Activated CD8-positive, alpha-beta T cell treated with anti-CD3 and anti-CD28 coated beads, Interleukin-2, amount 10 ng/mL, durations not matched to agents 7 days and 5 days (primary cell): ENCODE data around the gene LRMDA. TPM values are rescaled to one million over a fixed set of nuclear protein-coding genes. Genes with fewer than 3 reads are reported as not detected.

ENCODE experiments used
- ATAC-seq: fragments of 150-1000 bp; cut with Tn5 transposase; one replicate; pipeline ENCODE4 v1.10.0; 2021; ENCODE audit warnings: moderate library complexity
- CTCF ChIA-PET: fragments of 350-600 bp; sonication (Branson Sonifier 250); formaldehyde crosslinking; loops from one replicate; lab custom pipeline; 2021; ENCODE audit warnings: antibody characterized with exemption; lab: Charles Lee
- POLR2A ChIA-PET: fragments of 350-600 bp; sonication (Branson Sonifier 250); formaldehyde crosslinking; loops from one replicate; lab custom pipeline; 2021; ENCODE audit warnings: antibody characterized with exemption; lab: Charles Lee
- DNase-seq: peaks from one replicate; pipeline ENCODE4 v3.0.0-alpha.2; 2020
- H3K27ac Mint-ChIP-seq: one replicate; pipeline ENCODE4 v1.8.0; 2021; ENCODE audit warnings: mild to moderate bottlenecking, mixed read lengths
- H3K27me3 Mint-ChIP-seq: one replicate; pipeline ENCODE4 v1.8.0; 2021; ENCODE audit warnings: low read depth, mixed read lengths
- H3K36me3 Mint-ChIP-seq: one replicate; pipeline ENCODE4 v1.8.0; 2021; ENCODE audit warnings: low read depth, mixed read lengths
- H3K4me1 Mint-ChIP-seq: one replicate; pipeline ENCODE4 v1.8.0; 2021; ENCODE audit warnings: low read depth, mixed read lengths
- H3K4me3 Mint-ChIP-seq: one replicate; pipeline ENCODE4 v1.8.0; 2021; ENCODE audit warnings: mild to moderate bottlenecking, mixed read lengths
- H3K9me3 Mint-ChIP-seq: one replicate; pipeline ENCODE4 v1.8.0; 2022; ENCODE audit warnings: mixed read lengths; ENCODE audit not compliant: insufficient read depth
- total RNA-seq, 2 experiments: library from RNA; stranded (reverse); gene quantifications; one replicate each; pipeline ENCODE4 v1.2.3, GENCODE V29; 2021

LRMDA gene
- total RNA-seq, 2 experiments from 2014 or later, result not detected

- no peak overlapping the region for H3K27ac Mint-ChIP-seq
- no peaks in the 10 kb centered on the region for H3K4me1 Mint-ChIP-seq
- ChIA-PET POLR2A (no interaction called here), CTCF (no interaction called here)
- no peaks in the 10 kb centered on the region for H3K27me3 Mint-ChIP-seq
- H3K4me3 Mint-ChIP-seq, result no peak overlapping the region
- no peaks in the 10 kb centered on the region for H3K36me3 Mint-ChIP-seq
- DNase-seq (no peak), ATAC-seq (no peak)
- H3K9me3 Mint-ChIP-seq, result no peaks in the 10 kb centered on the region
Measured at GRCh38 chr10:76354921-76355320, 923.5 kb downstream of the LRMDA start.

GRCh38 chr10:76356557-76356956 is 925.1 kb downstream of the LRMDA start:
- CTCF ChIA-PET, result no interaction called here
- POLR2A ChIA-PET, result no interaction called here
- Mint-ChIP-seq H3K27me3 (no peaks in the 10 kb centered on the region), H3K4me3 (no peak overlapping the region), H3K9me3 (no peaks in the 10 kb centered on the region), H3K36me3 (no peaks in the 10 kb centered on the region), H3K4me1 (no peaks in the 10 kb centered on the region), H3K27ac (no peak overlapping the region)
- DNase-seq, result no peak
- ATAC-seq, result no peak

DNA sequence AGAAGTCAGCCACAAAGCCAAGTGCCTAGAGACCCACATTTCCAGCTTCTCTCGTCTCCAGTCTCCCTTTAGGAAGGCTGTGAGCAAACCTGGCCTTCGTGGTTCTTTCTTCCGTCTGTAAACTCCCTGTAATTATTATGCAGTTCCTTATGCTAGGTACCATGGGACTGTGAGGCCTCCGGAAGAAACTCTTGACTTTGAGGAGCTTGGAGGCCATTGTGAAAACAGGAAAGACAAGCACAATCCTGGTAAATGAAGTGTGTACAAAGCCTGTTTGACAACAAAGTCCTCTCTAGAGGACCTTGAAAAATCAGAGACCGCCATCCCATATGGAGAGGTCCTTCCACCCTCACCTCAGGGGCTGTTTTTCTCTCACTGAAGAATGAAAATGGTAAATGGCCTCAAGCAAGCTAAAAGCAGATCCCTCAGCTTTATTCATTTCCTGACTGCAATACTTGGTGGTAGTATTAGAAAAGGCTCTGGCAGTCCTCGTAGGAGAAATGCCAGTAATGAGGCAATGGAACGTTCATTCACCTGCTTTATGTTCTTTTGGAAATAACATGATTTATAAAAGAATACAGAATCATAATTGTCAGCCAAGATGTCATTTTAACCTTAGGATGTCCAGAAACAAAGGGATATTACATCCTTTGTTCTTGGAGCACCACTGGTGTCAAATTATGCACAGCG is 926.4 kb downstream of the LRMDA start:
- H3K27me3 Mint-ChIP-seq, result no peaks in the 10 kb centered on the region
- no peak for ATAC-seq
- no peak overlapping the region for H3K27ac Mint-ChIP-seq
- ChIA-PET CTCF (no interaction called here), POLR2A (interaction anchor here (0.6 kb wide), 1 partner anchor 417 kb away, joined by 3 read pairs; no protein-coding TSS in a partner anchor)
- H3K9me3 Mint-ChIP-seq, result no peaks in the 10 kb centered on the region
- H3K4me3 Mint-ChIP-seq, result no peak overlapping the region
- H3K36me3 Mint-ChIP-seq, result no peaks in the 10 kb centered on the region
- H3K4me1 Mint-ChIP-seq, result no peaks in the 10 kb centered on the region
- no peak for DNase-seq

GRCh38 chr10:76358743-76359395 is 927.4 kb downstream of the LRMDA start:
- no peak overlapping the region for H3K4me3 Mint-ChIP-seq
- DNase-seq (no peak), ATAC-seq (no peak)
- ChIA-PET CTCF (no interaction called here), POLR2A (no interaction called here)
- H3K27ac Mint-ChIP-seq, result no peak overlapping the region
- H3K27me3 Mint-ChIP-seq, result no peaks in the 10 kb centered on the region
- no peaks in the 10 kb centered on the region for H3K36me3 Mint-ChIP-seq
- H3K9me3 Mint-ChIP-seq, result no peaks in the 10 kb centered on the region
- H3K4me1 Mint-ChIP-seq, result no peaks in the 10 kb centered on the region

DNA sequence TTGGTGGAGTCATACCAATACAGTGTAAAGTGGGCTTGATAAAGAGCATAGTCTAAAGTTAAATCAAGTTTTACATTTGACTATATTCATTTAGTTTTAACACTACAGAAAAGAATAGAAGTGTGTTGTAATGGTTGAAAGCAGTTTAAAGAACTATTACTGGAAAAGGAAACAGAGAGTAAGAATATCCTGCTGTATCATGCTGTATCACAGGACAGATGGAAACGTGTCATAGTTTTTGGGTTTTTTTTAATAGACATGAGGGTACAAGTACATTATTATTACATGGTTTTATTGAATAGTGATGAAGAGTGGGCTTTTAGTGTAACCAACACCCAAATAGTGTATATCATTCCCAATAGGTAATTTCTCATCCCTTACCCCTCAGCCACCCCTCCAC is 944.3 kb downstream of the LRMDA start:
- DNase-seq (no peak), ATAC-seq (no peak)
- ChIA-PET CTCF (no interaction called here), POLR2A (no interaction called here)
- Mint-ChIP-seq H3K27me3 (no peaks in the 10 kb centered on the region), H3K4me3 (no peak overlapping the region), H3K36me3 (no peaks in the 10 kb centered on the region), H3K9me3 (peaks cover 6% of the 10 kb centered on the region), H3K4me1 (no peaks in the 10 kb centered on the region), H3K27ac (no peak overlapping the region)

DNA sequence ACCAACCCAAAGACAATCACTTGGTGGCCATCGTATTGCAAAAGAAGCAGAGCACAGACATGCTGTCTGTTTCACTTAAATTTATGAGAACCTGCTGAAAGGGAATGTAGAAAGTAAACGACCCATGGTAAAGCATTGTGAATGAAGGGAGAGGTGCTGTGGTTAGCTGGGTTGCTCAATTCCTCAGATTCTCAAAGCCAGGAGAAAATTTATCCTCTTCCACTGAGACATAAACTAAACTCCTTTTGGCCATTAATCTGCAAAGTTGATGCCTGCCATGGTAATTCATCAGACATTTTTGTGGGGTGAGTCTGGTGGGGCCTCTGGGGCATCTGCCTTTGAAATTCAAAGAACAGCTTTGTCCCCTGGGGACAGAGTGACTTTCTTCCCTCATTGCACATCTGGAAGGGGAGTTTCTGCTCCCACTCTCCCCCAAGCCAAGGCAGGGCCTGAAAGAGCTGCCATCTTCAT is 951.0 kb downstream of the LRMDA start:
- Mint-ChIP-seq H3K27me3 (no peaks in the 10 kb centered on the region), H3K4me1 (no peaks in the 10 kb centered on the region), H3K27ac (no peak overlapping the region), H3K4me3 (no peak overlapping the region), H3K36me3 (no peaks in the 10 kb centered on the region), H3K9me3 (peaks cover 6% of the 10 kb centered on the region)
- CTCF ChIA-PET, result no interaction called here
- no peak for ATAC-seq
- POLR2A ChIA-PET, result interaction anchor here (0.6 kb wide), 1 partner anchor 1494 kb away, joined by 3 read pairs; no protein-coding TSS in a partner anchor
- DNase-seq, result no peak

DNA sequence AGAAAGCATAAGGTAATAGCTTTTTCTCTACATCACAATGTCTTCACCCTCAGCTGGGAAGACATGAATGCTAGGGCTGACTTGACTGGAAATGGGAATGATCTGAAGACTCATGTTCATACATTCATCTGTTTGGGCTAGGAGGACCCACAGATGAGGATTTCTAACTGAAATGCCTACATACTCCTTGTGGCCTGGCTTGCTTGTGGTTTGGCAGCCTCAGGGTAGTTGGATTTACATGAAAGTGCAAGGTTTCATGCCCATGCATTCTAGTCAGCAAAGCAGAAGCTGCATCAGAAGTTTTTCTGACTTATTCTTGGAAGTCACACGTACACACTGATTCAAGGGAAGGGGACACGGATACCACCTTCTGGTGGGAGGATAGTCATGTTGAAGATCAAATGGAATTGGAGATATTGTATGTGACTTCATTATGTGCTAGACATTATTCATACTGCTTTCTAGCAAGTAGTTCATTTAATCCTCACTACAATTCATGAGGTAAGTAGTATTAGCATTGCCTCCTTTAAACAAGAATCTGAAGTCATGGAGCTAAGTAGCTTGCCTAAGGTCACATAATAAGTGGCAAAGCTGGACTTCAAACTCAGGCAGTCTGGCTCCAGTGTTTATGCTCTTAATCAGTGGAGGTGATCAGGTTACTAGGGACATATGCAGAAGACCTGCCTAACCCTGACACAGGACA is 957.0 kb downstream of the LRMDA start:
- no peak overlapping the region for H3K4me3 Mint-ChIP-seq
- CTCF ChIA-PET, result no interaction called here
- no peak for ATAC-seq
- no peak for DNase-seq
- H3K9me3 Mint-ChIP-seq, result no peaks in the 10 kb centered on the region
- POLR2A ChIA-PET, result no interaction called here
- H3K4me1 Mint-ChIP-seq, result no peaks in the 10 kb centered on the region
- no peak overlapping the region for H3K27ac Mint-ChIP-seq
- H3K36me3 Mint-ChIP-seq, result no peaks in the 10 kb centered on the region
- H3K27me3 Mint-ChIP-seq, result no peaks in the 10 kb centered on the region

DNA sequence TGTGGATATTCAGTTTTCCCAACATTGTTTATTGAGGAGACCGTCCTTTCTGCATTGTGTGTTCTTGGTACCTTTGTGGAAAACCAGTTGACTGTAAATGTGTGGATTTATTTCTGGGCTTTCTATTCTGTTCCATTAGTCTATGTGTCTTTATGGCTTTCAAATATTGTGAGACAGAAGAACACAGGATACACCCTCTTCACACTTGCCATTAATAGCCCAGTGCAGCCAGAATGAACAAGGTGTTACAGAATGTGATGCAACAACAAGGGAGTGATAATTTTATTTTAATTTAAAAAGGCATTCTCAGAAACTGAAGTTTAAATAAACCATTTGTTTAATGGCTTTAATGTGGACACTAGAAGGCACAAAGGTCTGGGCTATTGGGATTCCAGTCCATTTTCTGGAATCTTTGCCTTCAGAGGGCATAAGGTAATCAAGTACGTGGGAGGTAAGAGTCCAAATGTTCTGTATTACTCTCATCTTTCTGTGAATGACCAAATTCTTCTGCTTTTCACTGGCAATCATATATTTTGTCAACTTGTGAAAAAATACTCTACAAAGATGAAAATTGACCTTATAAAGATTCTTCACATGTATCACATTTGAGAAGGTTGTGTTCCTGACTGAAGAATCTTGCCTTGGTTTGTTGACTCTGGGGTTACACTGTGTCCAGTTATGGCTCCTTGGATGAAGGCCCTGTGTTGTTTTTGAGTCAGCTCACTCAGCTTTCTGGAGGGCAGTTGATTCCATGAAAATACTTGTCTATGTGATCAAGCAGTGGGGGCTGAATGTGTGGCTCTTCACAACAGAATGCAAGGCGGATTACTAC is 962.7 kb downstream of the LRMDA start:
- H3K4me1 Mint-ChIP-seq, result no peaks in the 10 kb centered on the region
- ATAC-seq (no peak), DNase-seq (no peak)
- no peak overlapping the region for H3K4me3 Mint-ChIP-seq
- ChIA-PET POLR2A (no interaction called here), CTCF (no interaction called here)
- no peaks in the 10 kb centered on the region for H3K27me3 Mint-ChIP-seq
- no peak overlapping the region for H3K27ac Mint-ChIP-seq
- peaks cover 4% of the 10 kb centered on the region for H3K9me3 Mint-ChIP-seq
- H3K36me3 Mint-ChIP-seq, result no peaks in the 10 kb centered on the region

DNA sequence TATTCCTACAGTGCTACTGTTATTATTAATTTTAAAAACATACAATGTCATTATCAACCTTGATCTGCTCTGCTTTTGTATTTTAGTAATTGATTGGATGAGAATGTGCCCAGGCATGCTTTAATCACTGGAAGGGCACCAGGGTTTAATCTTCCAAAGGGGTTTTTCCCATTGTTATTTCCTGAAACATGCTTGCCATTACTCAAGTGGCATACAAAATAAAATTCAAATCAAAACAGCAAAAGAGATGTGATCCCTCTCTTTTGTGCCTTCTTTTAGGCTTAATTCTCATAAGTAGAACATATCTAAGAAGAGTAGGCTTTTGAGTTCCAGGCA is 963.3 kb downstream of the LRMDA start:
- Mint-ChIP-seq H3K27me3 (no peaks in the 10 kb centered on the region), H3K9me3 (peaks cover 4% of the 10 kb centered on the region), H3K36me3 (no peaks in the 10 kb centered on the region), H3K27ac (no peak overlapping the region), H3K4me1 (no peaks in the 10 kb centered on the region), H3K4me3 (no peak overlapping the region)
- no peak for ATAC-seq
- ChIA-PET POLR2A (no interaction called here), CTCF (no interaction called here)
- no peak for DNase-seq

DNA sequence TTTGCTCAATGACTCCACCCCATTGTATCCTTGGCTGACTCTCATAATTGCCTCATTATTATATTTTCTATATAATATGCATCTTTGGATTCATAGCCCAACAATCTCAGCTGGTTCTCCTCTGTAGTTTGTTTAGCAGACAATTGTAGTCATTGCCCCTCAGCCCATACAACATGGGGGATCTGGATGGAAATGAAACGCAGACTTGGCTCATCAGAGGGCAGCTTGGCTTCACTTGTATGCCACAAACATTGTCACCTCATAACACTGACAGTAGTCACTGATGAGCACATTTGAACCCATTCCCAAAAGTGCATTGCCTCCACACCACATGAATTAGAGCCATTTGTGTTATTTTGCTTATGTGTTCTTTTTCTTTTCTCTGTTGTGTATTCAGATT is 963.8 kb downstream of the LRMDA start:
- DNase-seq, result no peak
- Mint-ChIP-seq H3K27me3 (no peaks in the 10 kb centered on the region), H3K4me3 (no peak overlapping the region), H3K36me3 (no peaks in the 10 kb centered on the region), H3K27ac (no peak overlapping the region), H3K9me3 (peaks cover 4% of the 10 kb centered on the region), H3K4me1 (no peaks in the 10 kb centered on the region)
- ChIA-PET POLR2A (no interaction called here), CTCF (no interaction called here)
- ATAC-seq, result no peak

DNA sequence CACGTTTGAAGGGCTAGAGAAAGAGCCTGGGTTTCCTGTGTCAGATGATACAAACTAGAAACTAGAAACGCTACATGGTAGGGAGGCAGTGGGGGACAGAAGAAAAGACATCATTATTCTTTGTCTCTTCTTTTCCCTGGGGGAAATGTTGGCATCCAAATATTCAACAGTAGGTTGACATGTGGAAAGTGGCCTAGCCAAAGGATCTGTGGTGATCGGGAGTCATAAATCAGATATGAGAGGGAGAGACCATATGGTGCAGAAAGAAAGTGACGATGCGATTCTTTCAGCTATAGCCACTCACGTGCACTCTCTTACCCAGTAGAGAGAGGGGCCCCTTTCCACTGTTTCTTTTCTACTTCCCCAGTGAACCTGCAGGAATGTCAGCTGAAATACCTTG is 964.7 kb downstream of the LRMDA start:
- ChIA-PET CTCF (no interaction called here), POLR2A (no interaction called here)
- Mint-ChIP-seq H3K4me1 (no peaks in the 10 kb centered on the region), H3K27ac (no peak overlapping the region), H3K4me3 (no peak overlapping the region), H3K27me3 (no peaks in the 10 kb centered on the region), H3K9me3 (peaks cover 4% of the 10 kb centered on the region), H3K36me3 (no peaks in the 10 kb centered on the region)
- no peak for DNase-seq
- ATAC-seq, result no peak
